Caco-2 (cell line): Measurements from ENCODE around the gene TESMIN. TPM values are rescaled to one million over a fixed set of nuclear protein-coding genes. Genes with fewer than 3 reads are reported as not detected.
A peak's percentile ranks its signal among the peaks of the same experiment; 100 is the strongest.

Experiments
- BruUV-seq: library from RNA; stranded (reverse); fragments of 400-500 nt; replicated peaks from 2 replicates; lab custom pipeline; 2021; lab: Mats Ljungman, UMichigan
- CTCF ChIA-PET: fragments of 300-600 bp; sonication (Branson Sonifier 250); formaldehyde crosslinking; loops from one replicate; lab custom pipeline; 2022; ENCODE audit warnings: antibody characterized with exemption; lab: Charles Lee
- POLR2A ChIA-PET: fragments of 300-600 bp; sonication (Branson Sonifier 250); formaldehyde crosslinking; loops from one replicate; lab custom pipeline; 2022; ENCODE audit warnings: antibody characterized with exemption; lab: Charles Lee
- DNase-seq, 2 experiments: peaks; one replicate each; pipeline versions ENCODE4 v3.0.0 to v3.0.0-alpha.2; 2020 to 2022
- H3K27me3 ChIP-seq: replicated peaks from 2 replicates; pipeline ENCODE4 v1.6.0; 2011; ENCODE audit warnings: low read length; ENCODE audit not compliant: control insufficient read depth, insufficient read depth
- H3K36me3 ChIP-seq: 2 replicates; pipeline ENCODE4 v1.5.1; 2011; ENCODE audit warnings: low read length; ENCODE audit not compliant: control insufficient read depth, insufficient read depth
- H3K4me1 ChIP-seq: fragments of 250-450 bp; sonication (Bioruptor Pico); 2 replicates; pipeline ENCODE4 v1.5.1; 2020; ENCODE audit warnings: mild to moderate bottlenecking
- H3K4me3 ChIP-seq: 2 replicates; pipeline ENCODE4 v1.5.1; 2011; ENCODE audit warnings: low read depth, mild to moderate bottlenecking, control low read depth, low read length
- H3K9me3 ChIP-seq: fragments of 250-450 bp; sonication (Bioruptor Pico); 2 replicates; pipeline ENCODE4 v1.5.1; 2020; ENCODE audit warnings: mild to moderate bottlenecking, moderate library complexity
- H3K27ac Mint-ChIP-seq: one replicate; pipeline ENCODE4 v1.8.0; 2022; ENCODE audit warnings: mixed read lengths; ENCODE audit not compliant: unreplicated experiment
- H3K27me3 Mint-ChIP-seq: one replicate; pipeline ENCODE4 v1.8.0; 2022; ENCODE audit warnings: mixed read lengths; ENCODE audit not compliant: insufficient read depth, unreplicated experiment
- H3K36me3 Mint-ChIP-seq: one replicate; pipeline ENCODE4 v1.8.0; 2022; ENCODE audit warnings: mild to moderate bottlenecking, mixed read lengths; ENCODE audit not compliant: insufficient read depth, unreplicated experiment
- H3K4me1 Mint-ChIP-seq: one replicate; pipeline ENCODE4 v1.8.0; 2022; ENCODE audit warnings: low read depth, mixed read lengths; ENCODE audit not compliant: unreplicated experiment
- H3K4me3 Mint-ChIP-seq: one replicate; pipeline ENCODE4 v1.8.0; 2022; ENCODE audit warnings: mild to moderate bottlenecking, moderate library complexity, mixed read lengths; ENCODE audit not compliant: unreplicated experiment
- H3K9me3 Mint-ChIP-seq: one replicate; pipeline ENCODE4 v1.8.0; 2022; ENCODE audit warnings: mixed read lengths; ENCODE audit not compliant: unreplicated experiment
- CTCF ChIP-seq, 2 experiments: fragments of 200-600 bp in 1 of 2; IDR thresholded peaks; 1 replicate in 1 of 2; 2 replicates in 1 of 2; pipeline versions ENCODE4 v1.5.1 to v1.8.0; 2011 to 2022; ENCODE audit warnings: antibody characterized with exemption in 1 of 2, control low read depth in 1 of 2, inconsistent platforms in 1 of 2, low read depth in 1 of 2, low read length in 1 of 2, mild to moderate bottlenecking in 1 of 2, moderate library complexity in 1 of 2; ENCODE audit not compliant: insufficient read depth in 1 of 2, severe bottlenecking in 1 of 2, unreplicated experiment in 1 of 2
- intact Hi-C: fragments of 100-400 bp; cut with micrococcal nuclease; formaldehyde crosslinking; loops from one replicate; pipeline ENCODE4 v1.10.0; 2022; ENCODE audit not compliant: unreplicated experiment
- total RNA-seq: library from RNA; stranded (reverse); gene quantifications from 2 replicates; pipeline ENCODE4 v1.2.3, GENCODE V29; 2022

Gene TESMIN
- total RNA-seq, 1 experiment from 2014 or later = 26.2 TPM

GRCh38 chr11:68750195-68751003 lies 921 bp downstream of the TESMIN start:
- Histone ChIP-seq H3K4me1 (peaks cover 7% of the 10 kb centered on the region; the same call in 1 of the 2 replicates), H3K4me3 (peak overlapping the region; percentile 67), H3K36me3 (no peaks in the 10 kb centered on the region), H3K27me3 (no peaks in the 10 kb centered on the region), H3K9me3 (no peaks in the 10 kb centered on the region)
- POLR2A ChIA-PET = interaction anchor here (0.6 kb wide), 1 partner anchor 1353 kb away, joined by 6 read pairs; no protein-coding TSS in a partner anchor
- Mint-ChIP-seq H3K27me3 (peaks cover 5% of the 10 kb centered on the region), H3K9me3 (no peaks in the 10 kb centered on the region), H3K27ac (peak overlapping the region; percentile 18), H3K4me3 (peak overlapping the region; percentile 72), H3K4me1 (peaks cover 25% of the 10 kb centered on the region), H3K36me3 (peaks cover 21% of the 10 kb centered on the region)
- CTCF ChIA-PET = no interaction called here
- intact Hi-C loops = loop anchor here (5.0 kb wide), 1 partner anchor 92 kb away; the partner anchor contains the start of gene CPT1A
- peak in 1 of 2 experiments; percentile 22 for DNase-seq
- TF ChIP-seq CTCF (IDR thresholded peaks at IDR 0.05; ENCODE audit: insufficient read depth in 1 of 2, low read depth in 1 of 2, low read length in 1 of 2, severe bottlenecking in 1 of 2, unreplicated experiment in 1 of 2) = no peak
- no TSS peak for BruUV-seq

- H3K9me3 Mint-ChIP-seq = no peaks in the 10 kb centered on the region
- H3K36me3 Mint-ChIP-seq = peaks cover 25% of the 10 kb centered on the region
- ChIA-PET CTCF (interaction anchor here (0.7 kb wide), 1 partner anchor 38 kb away, joined by 3 read pairs; no protein-coding TSS in a partner anchor), POLR2A (interaction anchor here (0.6 to 0.7 kb wide), 2 partner anchors 51 to 1352 kb away, joined by 4 to 6 read pairs; no protein-coding TSS in a partner anchor)
- peak overlapping the region; percentile 18 for H3K27ac Mint-ChIP-seq
- no peaks in the 10 kb centered on the region for H3K9me3 ChIP-seq
- H3K27me3 Mint-ChIP-seq = peaks cover 5% of the 10 kb centered on the region
- TF ChIP-seq CTCF (IDR thresholded peaks at IDR 0.05; ENCODE audit: insufficient read depth in 1 of 2, low read depth in 1 of 2, low read length in 1 of 2, severe bottlenecking in 1 of 2, unreplicated experiment in 1 of 2) = no peak
- BruUV-seq = TSS peak; percentile 51
- peak overlapping the region; percentile 72 for H3K4me3 Mint-ChIP-seq
- H3K36me3 ChIP-seq = no peaks in the 10 kb centered on the region; the same call in 1 of the 2 replicates
- intact Hi-C loops = loop anchor here (5.0 kb wide), 1 partner anchor 93 kb away; the partner anchor contains the start of gene CPT1A
- no peak for DNase-seq
- peaks cover 19% of the 10 kb centered on the region for H3K4me1 Mint-ChIP-seq
- H3K4me1 ChIP-seq = peaks cover 7% of the 10 kb centered on the region; the same call in 1 of the 2 replicates
- no peak overlapping the region for H3K4me3 ChIP-seq
- H3K27me3 ChIP-seq = no peaks in the 10 kb centered on the region
These were observed 1.8 kb downstream of the TESMIN start for GRCh38 chr11:68749229-68750123.

DNA sequence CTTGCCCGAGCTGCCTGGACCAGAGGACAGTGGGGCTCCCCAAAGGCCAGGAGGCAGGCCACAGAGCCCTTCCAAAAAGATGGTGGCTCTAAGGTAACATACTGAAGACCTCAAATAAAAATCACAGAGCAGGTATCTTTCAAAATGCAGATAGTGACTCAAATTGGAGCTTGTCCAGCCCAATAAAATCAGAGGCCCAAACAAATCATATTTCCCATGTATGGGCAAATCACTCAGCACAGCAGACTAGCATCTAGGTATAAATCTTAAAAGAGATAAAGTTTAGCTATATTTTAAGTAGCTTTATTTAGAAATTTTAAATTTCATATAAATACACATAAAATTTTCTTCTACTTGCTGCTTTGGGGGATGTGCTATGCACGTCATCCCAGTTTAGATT lies 3.3 kb downstream of the TESMIN start:
- no peaks in the 10 kb centered on the region for H3K9me3 Mint-ChIP-seq
- H3K4me1 ChIP-seq = peaks cover 7% of the 10 kb centered on the region; the same call in 1 of the 2 replicates
- no peak for DNase-seq
- no TSS peak for BruUV-seq
- H3K4me3 ChIP-seq = no peak overlapping the region
- no peaks in the 10 kb centered on the region; the same call in 1 of the 2 replicates for H3K36me3 ChIP-seq
- ChIA-PET CTCF (no interaction called here), POLR2A (no interaction called here)
- no peaks in the 10 kb centered on the region for H3K27me3 ChIP-seq
- H3K4me3 Mint-ChIP-seq = no peak overlapping the region
- H3K36me3 Mint-ChIP-seq = peaks cover 18% of the 10 kb centered on the region
- no peaks in the 10 kb centered on the region for H3K9me3 ChIP-seq
- TF ChIP-seq CTCF (IDR thresholded peaks at IDR 0.05; ENCODE audit: insufficient read depth in 1 of 2, low read depth in 1 of 2, low read length in 1 of 2, severe bottlenecking in 1 of 2, unreplicated experiment in 1 of 2) = no peak
- intact Hi-C loops = no loop called here
- peaks cover 13% of the 10 kb centered on the region for H3K4me1 Mint-ChIP-seq
- no peaks in the 10 kb centered on the region for H3K27me3 Mint-ChIP-seq
- no peak overlapping the region for H3K27ac Mint-ChIP-seq
